CD14-positive monocyte (primary cell): Measurements from ENCODE around the gene SPEN. TPM values are rescaled to one million over a fixed set of nuclear protein-coding genes. Genes with fewer than 3 reads are reported as not detected.
"Not testable (repeated sequence)": the region's sequence is repeated elsewhere in the genome, so short reads cannot be mapped to it uniquely, and the experiment has no call there.

Experiments used
- DNase-seq, 3 donors: peaks; one replicate each; pipeline ENCODE4 v3.0.0-alpha.2; 2011 to 2022
- H2AFZ ChIP-seq: 2 replicates; pipeline ENCODE4 v1.6.0; 2012; ENCODE audit warnings: mild to moderate bottlenecking, low read depth, low read length, inconsistent platforms; ENCODE audit not compliant: insufficient read depth, poor library complexity, severe bottlenecking
- H3K27ac ChIP-seq, 2 donors: 1 replicate in 1 of 2; 2 replicates in 1 of 2; pipeline ENCODE4 v1.5.1; 2012 to 2013; ENCODE audit warnings: low read length in 2 of 2, control low read depth in 1 of 2, inconsistent platforms in 1 of 2, low read depth in 1 of 2, mild to moderate bottlenecking in 1 of 2
- H3K27me3 ChIP-seq, 2 donors: one replicate each; pipeline versions ENCODE4 v1.6.0 to v1.6.1; 2011 to 2013; ENCODE audit warnings: low read length in 2 of 2; ENCODE audit not compliant: control insufficient read depth in 2 of 2, insufficient read depth in 2 of 2
- H3K36me3 ChIP-seq, 2 donors: replicated peaks in 1 of 2; 1 replicate in 1 of 2; 2 replicates in 1 of 2; pipeline versions ENCODE4 v1.5.1 to v1.6.1; 2012 to 2013; ENCODE audit warnings: low read length in 2 of 2, control low read depth in 1 of 2, inconsistent platforms in 1 of 2, mild to moderate bottlenecking in 1 of 2; ENCODE audit not compliant: insufficient read depth in 2 of 2, control insufficient read depth in 1 of 2
- H3K4me1 ChIP-seq, 2 donors: 1 replicate in 1 of 2; 2 replicates in 1 of 2; pipeline versions ENCODE4 v1.5.1 to v1.6.1; 2012 to 2013; ENCODE audit warnings: low read length in 2 of 2, control low read depth in 1 of 2, inconsistent platforms in 1 of 2, mild to moderate bottlenecking in 1 of 2, moderate library complexity in 1 of 2; ENCODE audit not compliant: insufficient read depth in 2 of 2, control insufficient read depth in 1 of 2
- H3K4me2 ChIP-seq: replicated peaks from 2 replicates; pipeline ENCODE3; 2012; ENCODE audit warnings: low read length, moderate library complexity, mild to moderate bottlenecking; ENCODE audit not compliant: poor library complexity, severe bottlenecking; ENCODE audit errors: extremely low read depth
- H3K4me3 ChIP-seq, 3 experiments: fragments of 200-600 bp in 1 of 3; sonication (generic) in 1 of 3; replicated peaks in 1 of 3; 1 replicate in 2 of 3; 2 replicates in 1 of 3; pipeline ENCODE4 v1.5.1; 2011 to 2013; ENCODE audit warnings: low read length in 3 of 3, mild to moderate bottlenecking in 3 of 3, control low read depth in 2 of 3, low read depth in 2 of 3, inconsistent platforms in 1 of 3, moderate library complexity in 1 of 3
- H3K79me2 ChIP-seq: 2 replicates; pipeline ENCODE4 v1.6.0; 2012; ENCODE audit warnings: mild to moderate bottlenecking, control low read depth, inconsistent platforms, low read length, moderate library complexity; ENCODE audit not compliant: insufficient read depth
- H3K9ac ChIP-seq: 2 replicates; pipeline ENCODE4 v1.6.0; 2017; ENCODE audit warnings: low read length, mild to moderate bottlenecking; ENCODE audit not compliant: insufficient read depth, poor library complexity, severe bottlenecking
- H3K9me3 ChIP-seq, 2 donors: replicated peaks in 1 of 2; 1 replicate in 1 of 2; 2 replicates in 1 of 2; pipeline versions ENCODE4 v1.5.1 to v1.6.1; 2012 to 2013; ENCODE audit warnings: low read length in 2 of 2, control low read depth in 1 of 2; ENCODE audit not compliant: control insufficient read depth in 1 of 2, insufficient read depth in 1 of 2
- H4K20me1 ChIP-seq: 2 replicates; pipeline ENCODE4 v1.6.0; 2012; ENCODE audit warnings: mild to moderate bottlenecking, low read length, control low read depth, moderate library complexity; ENCODE audit not compliant: insufficient read depth
- H3K27ac Mint-ChIP-seq, 7 donors: one replicate each; pipeline ENCODE4 v1.8.0; 2020; ENCODE audit warnings: mild to moderate bottlenecking in 7 of 7, mixed read lengths in 7 of 7, moderate library complexity in 6 of 7, inconsistent platforms in 2 of 7
- H3K27me3 Mint-ChIP-seq, 3 donors: one replicate each; pipeline ENCODE4 v1.8.0; 2021 to 2022; ENCODE audit warnings: low read depth in 3 of 3, mild to moderate bottlenecking in 3 of 3, mixed read lengths in 3 of 3, moderate library complexity in 3 of 3, inconsistent platforms in 1 of 3
- H3K36me3 Mint-ChIP-seq, 2 donors: one replicate each; pipeline ENCODE4 v1.8.0; 2020; ENCODE audit warnings: mixed read lengths in 2 of 2, inconsistent platforms in 1 of 2, mild to moderate bottlenecking in 1 of 2
- H3K4me1 Mint-ChIP-seq: one replicate; pipeline ENCODE4 v1.8.0; 2020; ENCODE audit warnings: mild to moderate bottlenecking, mixed read lengths
- H3K4me3 Mint-ChIP-seq, 2 donors: one replicate each; pipeline ENCODE4 v1.8.0; 2020; ENCODE audit warnings: mild to moderate bottlenecking in 2 of 2, mixed read lengths in 2 of 2, moderate library complexity in 1 of 2
- H3K9me3 Mint-ChIP-seq, 7 donors: one replicate each; pipeline ENCODE4 v1.8.0; 2020 to 2022; ENCODE audit warnings: mixed read lengths in 7 of 7, mild to moderate bottlenecking in 6 of 7, moderate library complexity in 6 of 7, inconsistent platforms in 2 of 7
- CTCF ChIP-seq: fragments of 200-600 bp; IDR thresholded peaks from one replicate; pipeline ENCODE4 v1.8.0; 2022; ENCODE audit warnings: antibody characterized with exemption, mild to moderate bottlenecking
- WGBS: methylation state at CpG from one replicate; pipeline ENCODE4 v1.1.5; 2013; ENCODE audit warnings: missing lambda C conversion rate; ENCODE audit not compliant: insufficient coverage; 5-methylcytosine and 5-hydroxymethylcytosine counted together
- intact Hi-C, 2 donors: fragments of 100-400 bp; cut with micrococcal nuclease; formaldehyde crosslinking; loops; one replicate each; pipeline versions ENCODE4 v1.15.0 to v1.15.1; 2023
- polyA plus RNA-seq, 3 donors: library from polyadenylated mRNA; depleted of rRNA in 1 of 3; unstranded in 2 of 3; stranded (reverse) in 1 of 3; fragments of 300-500 nt in 2 of 3; fragments of >200 nt in 1 of 3; fragmentation: Illumina TruSeq in 2 of 3; gene quantifications; 1 replicate in 2 of 3; 2 replicates in 1 of 3; pipeline ENCODE4 v1.2.3, GENCODE V29; 2012 to 2021

Gene SPEN
- polyA plus RNA-seq, 3 donors: 3.1 to 30.9 (median 6.1) TPM

GRCh38 chr1:15835741-15836510, 11.6 kb upstream of the SPEN start:
- Mint-ChIP-seq H3K27ac (peak overlapping the region; percentile 97 to 99 (median 98)), H3K4me1 (peaks cover 42% of the 10 kb centered on the region), H3K9me3 (peaks cover 0 to 1% (median 0%) of the 10 kb centered on the region in 7 donors), H3K36me3 (peaks cover 5 to 6% of the 10 kb centered on the region in 2 donors), H3K4me3 (peak overlapping the region; percentile 94), H3K27me3 (no peaks in the 10 kb centered on the region)
- H3K9ac ChIP-seq: peak overlapping the region; percentile 99
- H3K36me3 ChIP-seq: no peaks in the 10 kb centered on the region
- no peaks in the 10 kb centered on the region for H3K27me3 ChIP-seq
- peak overlapping the region; percentile 75 for H2AFZ ChIP-seq
- H3K9me3 ChIP-seq: no peaks in the 10 kb centered on the region
- H3K27ac ChIP-seq: peak overlapping the region; percentile 98 to 99
- H3K79me2 ChIP-seq: peaks cover 40% of the 10 kb centered on the region
- DNase-seq: peak; percentile 99 to 100 (median 100)
- WGBS: 2% methylated on average over 40 of the region's 66 CpGs
- peaks cover 51 to 62% of the 10 kb centered on the region in 2 donors for H3K4me1 ChIP-seq
- no peaks in the 10 kb centered on the region for H4K20me1 ChIP-seq
- intact Hi-C loops: loop anchor here in 1 of 2 donors (2.0 to 5.0 kb wide), 2 partner anchors 13 to 51 kb away; no protein-coding TSS in a partner anchor
- no peak for TF ChIP-seq CTCF
- peak overlapping the region; percentile 87 for H3K4me2 ChIP-seq
- H3K4me3 ChIP-seq: peak overlapping the region; percentile 84 to 98 (median 96)

DNA sequence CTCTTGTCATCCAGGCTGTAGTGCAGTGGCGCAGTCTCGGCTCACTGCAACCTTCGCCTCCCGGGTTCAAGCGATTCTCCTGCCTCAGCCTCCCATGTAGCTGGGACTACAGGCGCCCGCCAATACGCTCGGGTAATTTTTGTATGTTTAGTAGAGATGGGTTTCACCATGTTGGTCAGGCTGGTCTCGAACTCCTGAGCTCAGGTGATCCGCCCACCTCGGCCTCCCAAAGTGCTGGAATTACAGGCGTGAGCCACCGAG, 11.1 kb upstream of the SPEN start:
- WGBS: 87% methylated on average over 5 of the region's 14 CpGs
- Histone ChIP-seq H3K79me2 (peaks cover 40% of the 10 kb centered on the region), H3K27ac (peak overlapping the region; percentile 98 to 99), H2AFZ (peak overlapping the region; percentile 91), H3K4me2 (peak overlapping the region; percentile 87), H3K4me1 (peaks cover 46 to 57% of the 10 kb centered on the region in 2 donors), H3K4me3 (peak overlapping the region; percentile 26 to 96 (median 58)), H3K9ac (peak overlapping the region; percentile 87)
- not testable (repeated sequence) for H4K20me1 ChIP-seq, H3K27me3 ChIP-seq, H3K36me3 ChIP-seq, DNase-seq, H3K9me3 Mint-ChIP-seq, H3K36me3 Mint-ChIP-seq, H3K27me3 Mint-ChIP-seq, H3K9me3 ChIP-seq
- intact Hi-C loops: loop anchor here in 1 of 2 donors (5.0 kb wide), 1 partner anchor 51 kb away; no protein-coding TSS in a partner anchor
- H3K27ac Mint-ChIP-seq: peak overlapping the region; percentile 97 to 99 (median 98)
- peak overlapping the region; percentile 84 to 94 for H3K4me3 Mint-ChIP-seq
- peaks cover 37% of the 10 kb centered on the region for H3K4me1 Mint-ChIP-seq
